Esophagus squamous epithelium (tissue), 5 donors: ENCODE results near the gene CACNA2D2. TPM values are rescaled to one million over a fixed set of nuclear protein-coding genes. Genes with fewer than 3 reads are reported as not detected.

Experiments used
- DNase-seq: peaks from one replicate; lab custom pipeline; 2025; lab: John Stamatoyannopoulos, UW
- H3K27ac ChIP-seq, 4 donors: fragments of 200-600 bp; sonication (generic); one replicate each; pipeline ENCODE4 v1.5.1; 2016 to 2019; ENCODE audit warnings: mild to moderate bottlenecking in 1 of 4
- H3K27me3 ChIP-seq, 4 donors: fragments of 200-600 bp; sonication (generic); 1 replicate in 3 of 4; 2 replicates in 1 of 4; pipeline versions ENCODE4 v1.5.1 to v1.6.0; 2017 to 2021; ENCODE audit warnings: antibody characterized with exemption in 1 of 4
- H3K36me3 ChIP-seq, 3 donors: fragments of 200-600 bp; sonication (generic); one replicate each; pipeline ENCODE4 v1.5.1; 2016 to 2019
- H3K4me1 ChIP-seq, 3 donors: fragments of 200-600 bp; sonication (generic); one replicate each; pipeline ENCODE4 v1.5.1; 2017 to 2019
- H3K4me3 ChIP-seq, 4 donors: fragments of 200-600 bp; sonication (generic); 1 replicate in 3 of 4; 2 replicates in 1 of 4; pipeline ENCODE4 v1.5.1; 2016 to 2019; ENCODE audit warnings: mild to moderate bottlenecking in 2 of 4, moderate library complexity in 1 of 4
- H3K9me3 ChIP-seq, 3 donors: fragments of 200-600 bp; sonication (generic); one replicate each; pipeline ENCODE4 v1.5.1; 2016 to 2019
- POLR2A ChIP-seq, 4 donors: fragments of 450-650 bp; IDR thresholded peaks; one replicate each; pipeline ENCODE4 v1.6.1; 2017; ENCODE audit warnings: antibody characterized with exemption in 4 of 4, mild to moderate bottlenecking in 4 of 4, moderate library complexity in 3 of 4
- WGBS, 2 donors: methylation state at CpG; one replicate each; pipeline ENCODE4 v1.1.5; 2018; 5-methylcytosine and 5-hydroxymethylcytosine counted together
- intact Hi-C: fragments of 100-400 bp; cut with DNase I; formaldehyde crosslinking; loops from one replicate; pipeline ENCODE4 v1.15.0; 2022
- total RNA-seq, 4 donors: library from RNA; depleted of rRNA; stranded (reverse); fragments of >200 nt; gene quantifications; one replicate each; pipeline ENCODE4 v1.1.0, GENCODE V29; 2016
- TF ChIP-seq, protein P1 (sequence below), 6 experiments: fragments of 450-650 bp in 4 of 6; fragments of 200-600 bp in 2 of 6; sonication (generic) in 2 of 6; IDR thresholded peaks; one replicate each; pipeline ENCODE4 v1.5.1; 2016 to 2019; ENCODE audit warnings: antibody characterized with exemption in 6 of 6, mild to moderate bottlenecking in 4 of 6, moderate library complexity in 4 of 6
- donor health status: DM: yes; HTN: yes; CAD: no.

The CACNA2D2 gene
- total RNA-seq, 4 donors from 2014 or later: 0.18 to 0.57 (median 0.35) TPM; not detected in 1

- Histone ChIP-seq H3K9me3 (no peaks in the 10 kb centered on the region), H3K4me3 (no peak overlapping the region), H3K4me1 (peaks cover 0 to 6% (median 0%) of the 10 kb centered on the region in 3 donors), H3K36me3 (no peaks in the 10 kb centered on the region), H3K27me3 (no peaks in the 10 kb centered on the region), H3K27ac (no peak overlapping the region)
- WGBS, 2 donors: 49 to 69% methylated on average over 3 to 4 of the region's 4 CpGs
- TF ChIP-seq, protein P1, sequence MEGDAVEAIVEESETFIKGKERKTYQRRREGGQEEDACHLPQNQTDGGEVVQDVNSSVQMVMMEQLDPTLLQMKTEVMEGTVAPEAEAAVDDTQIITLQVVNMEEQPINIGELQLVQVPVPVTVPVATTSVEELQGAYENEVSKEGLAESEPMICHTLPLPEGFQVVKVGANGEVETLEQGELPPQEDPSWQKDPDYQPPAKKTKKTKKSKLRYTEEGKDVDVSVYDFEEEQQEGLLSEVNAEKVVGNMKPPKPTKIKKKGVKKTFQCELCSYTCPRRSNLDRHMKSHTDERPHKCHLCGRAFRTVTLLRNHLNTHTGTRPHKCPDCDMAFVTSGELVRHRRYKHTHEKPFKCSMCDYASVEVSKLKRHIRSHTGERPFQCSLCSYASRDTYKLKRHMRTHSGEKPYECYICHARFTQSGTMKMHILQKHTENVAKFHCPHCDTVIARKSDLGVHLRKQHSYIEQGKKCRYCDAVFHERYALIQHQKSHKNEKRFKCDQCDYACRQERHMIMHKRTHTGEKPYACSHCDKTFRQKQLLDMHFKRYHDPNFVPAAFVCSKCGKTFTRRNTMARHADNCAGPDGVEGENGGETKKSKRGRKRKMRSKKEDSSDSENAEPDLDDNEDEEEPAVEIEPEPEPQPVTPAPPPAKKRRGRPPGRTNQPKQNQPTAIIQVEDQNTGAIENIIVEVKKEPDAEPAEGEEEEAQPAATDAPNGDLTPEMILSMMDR (IDR thresholded peaks at IDR 0.05): no peak
- TF ChIP-seq POLR2A (IDR thresholded peaks at IDR 0.05): no peak
- intact Hi-C loops: no loop called here
- no peak for DNase-seq
Measured at GRCh38 chr3:50479523-50479922, 23.9 kb downstream of the CACNA2D2 start.

- Histone ChIP-seq H3K27ac (no peak overlapping the region), H3K4me1 (peaks cover 0 to 6% (median 0%) of the 10 kb centered on the region in 3 donors), H3K27me3 (no peaks in the 10 kb centered on the region), H3K36me3 (no peaks in the 10 kb centered on the region), H3K4me3 (no peak overlapping the region), H3K9me3 (no peaks in the 10 kb centered on the region)
- TF ChIP-seq, protein P1 (IDR thresholded peaks at IDR 0.05): no peak
- no peak for TF ChIP-seq POLR2A (IDR thresholded peaks at IDR 0.05)
- intact Hi-C loops: no loop called here
- no peak for DNase-seq
- WGBS, 2 donors: 88 to 90% methylated on average over 2 of the region's 2 CpGs
Measured at GRCh38 chr3:50478671-50479260, 24.7 kb downstream of the CACNA2D2 start.

- Histone ChIP-seq H3K27me3 (no peaks in the 10 kb centered on the region), H3K9me3 (no peaks in the 10 kb centered on the region), H3K4me3 (no peak overlapping the region), H3K4me1 (peaks cover 0 to 6% (median 0%) of the 10 kb centered on the region in 3 donors), H3K27ac (no peak overlapping the region), H3K36me3 (no peaks in the 10 kb centered on the region)
- no peak for TF ChIP-seq POLR2A (IDR thresholded peaks at IDR 0.05)
- TF ChIP-seq, protein P1 (IDR thresholded peaks at IDR 0.05): no peak
- WGBS, 2 donors: 79 to 81% methylated on average over 5 of the region's 7 CpGs
- DNase-seq: no peak
- intact Hi-C loops: no loop called here
Measured at GRCh38 chr3:50478051-50478450, 25.4 kb downstream of the CACNA2D2 start.

- TF ChIP-seq, protein P1 (IDR thresholded peaks at IDR 0.05): no peak
- no peak for TF ChIP-seq POLR2A (IDR thresholded peaks at IDR 0.05)
- H3K27ac ChIP-seq: no peak overlapping the region
- no peaks in the 10 kb centered on the region for H3K9me3 ChIP-seq
- intact Hi-C loops: no loop called here
- no peaks in the 10 kb centered on the region for H3K36me3 ChIP-seq
- WGBS, 2 donors: 85 to 87% methylated on average over 12 of the region's 12 CpGs
- H3K27me3 ChIP-seq: no peaks in the 10 kb centered on the region
- no peak overlapping the region for H3K4me3 ChIP-seq
- no peaks in the 10 kb centered on the region for H3K4me1 ChIP-seq
- no peak for DNase-seq
Measured at GRCh38 chr3:50475348-50475747, 28.1 kb downstream of the CACNA2D2 start.

- H3K36me3 ChIP-seq: no peaks in the 10 kb centered on the region
- 61 to 71% methylated on average over 4 to 5 of the region's 6 CpGs for WGBS, 2 donors
- no peaks in the 10 kb centered on the region for H3K4me1 ChIP-seq
- no peak for DNase-seq
- no peak overlapping the region for H3K27ac ChIP-seq
- TF ChIP-seq, protein P1 (IDR thresholded peaks at IDR 0.05): no peak
- no peak for TF ChIP-seq POLR2A (IDR thresholded peaks at IDR 0.05)
- no peaks in the 10 kb centered on the region for H3K9me3 ChIP-seq
- intact Hi-C loops: no loop called here
- H3K4me3 ChIP-seq: no peak overlapping the region
- no peaks in the 10 kb centered on the region for H3K27me3 ChIP-seq
Measured at GRCh38 chr3:50474717-50475116, 28.7 kb downstream of the CACNA2D2 start.
